ENCODE measurements around the gene SMIM1. TPM values are rescaled to one million over a fixed set of nuclear protein-coding genes. Genes with fewer than 3 reads are reported as not detected.

SMIM1 gene
- total and polyA plus RNA-seq, 9 of the 15 experiments (the other 6 are each of a cell fraction or from before 2014, with no cell fraction given) = 2.3 to 125 (median 24.3) TPM

DNA sequence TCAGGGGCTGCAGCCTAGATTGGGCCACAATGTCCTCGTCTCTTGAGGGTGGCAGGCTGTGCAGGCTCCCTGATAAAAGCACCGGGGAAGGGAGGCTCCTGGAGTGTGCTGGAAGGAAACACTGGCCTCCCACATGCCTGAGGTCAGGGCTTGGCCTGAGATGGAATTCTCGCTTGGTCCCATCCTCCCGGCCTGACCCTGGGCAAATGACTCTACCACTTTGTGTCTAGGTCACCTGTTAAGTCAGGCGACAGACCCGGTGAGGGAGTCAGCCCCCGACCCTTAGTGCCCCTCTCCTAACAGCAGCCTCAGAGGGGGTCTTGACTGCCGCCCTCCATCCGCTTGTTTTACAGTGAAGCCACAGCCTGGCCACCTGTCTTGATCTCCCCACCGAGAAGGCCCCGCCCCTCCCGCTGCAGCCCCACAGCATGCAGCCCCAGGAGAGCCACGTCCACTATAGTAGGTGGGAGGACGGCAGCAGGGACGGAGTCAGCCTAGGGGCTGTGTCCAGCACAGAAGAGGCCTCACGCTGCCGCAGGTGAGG lies 2.5 kb downstream of the SMIM1 start (continued):
- TF ChIP-seq, protein P1, sequence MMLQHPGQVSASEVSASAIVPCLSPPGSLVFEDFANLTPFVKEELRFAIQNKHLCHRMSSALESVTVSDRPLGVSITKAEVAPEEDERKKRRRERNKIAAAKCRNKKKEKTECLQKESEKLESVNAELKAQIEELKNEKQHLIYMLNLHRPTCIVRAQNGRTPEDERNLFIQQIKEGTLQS (IDR thresholded peaks at IDR 0.05) = no peak
- TF ChIP-seq, protein P1 (CRISPR knock-in tag; conservative IDR thresholded peaks at IDR 0.05) = 0 out of 2 replicates have a peak, but pooled peaks have one; percentile 18
- TF ChIP-seq ZBTB34 (CRISPR knock-in tag; IDR thresholded peaks at IDR 0.05) (no peak), ZNF75A (CRISPR knock-in tag; IDR thresholded peaks at IDR 0.05) (no peak), TOE1 (IDR thresholded peaks at IDR 0.05; ENCODE audit: borderline replicate concordance) (no peak), TOE1 (CRISPR knock-in tag; IDR thresholded peaks at IDR 0.05; ENCODE audit: borderline replicate concordance, low read depth) (no peak), SMARCB1 (IDR thresholded peaks at IDR 0.05; ENCODE audit: insufficient read length, low read depth) (no peak), POLR2AphosphoS2 (IDR thresholded peaks at IDR 0.05; ENCODE audit: low read length) (no peak; the same call in 1 of the 2 replicates), ZKSCAN8 (CRISPR knock-in tag; IDR thresholded peaks at IDR 0.05) (no peak; the same call in 1 of the 2 replicates), BCLAF1 (IDR thresholded peaks at IDR 0.05; ENCODE audit: borderline replicate concordance in 1 of 2, control insufficient read depth in 1 of 2, low read depth in 2 of 2, low read length in 1 of 2) (no peak), SMAD3 (CRISPR knock-in tag; conservative IDR thresholded peaks at IDR 0.05) (0 out of 2 replicates have a peak, but pooled peaks have one; percentile 30), ZNF384 (IDR thresholded peaks at IDR 0.05; ENCODE audit: low read depth, low read length) (no peak), PHTF2 (CRISPR knock-in tag; IDR thresholded peaks at IDR 0.05) (no peak), MCM3 (IDR thresholded peaks at IDR 0.05) (no peak), FOXJ3 (CRISPR knock-in tag; IDR thresholded peaks at IDR 0.05) (no peak), ZNF436 (CRISPR knock-in tag; IDR thresholded peaks at IDR 0.05) (no peak), ZNF780A (CRISPR knock-in tag; IDR thresholded peaks at IDR 0.05) (no peak), GATA2 (CRISPR knock-in tag; IDR thresholded peaks at IDR 0.05) (peak; percentile 94), SREBF1 (IDR thresholded peaks at IDR 0.05; ENCODE audit: borderline replicate concordance, low read depth, low read length) (no peak), PHB (CRISPR knock-in tag; IDR thresholded peaks at IDR 0.05) (no peak), BCOR (IDR thresholded peaks at IDR 0.05) (peak; percentile 85; the same call in 1 of the 2 replicates), ETV1 (tag; conservative IDR thresholded peaks at IDR 0.05; ENCODE audit: low read depth) (no peak), CBX8 (IDR thresholded peaks at IDR 0.05; ENCODE audit: borderline replicate concordance, extremely low read depth, low read depth, low read length, poor library complexity, severe bottlenecking) (no peak)
- TF ChIP-seq, protein P2, sequence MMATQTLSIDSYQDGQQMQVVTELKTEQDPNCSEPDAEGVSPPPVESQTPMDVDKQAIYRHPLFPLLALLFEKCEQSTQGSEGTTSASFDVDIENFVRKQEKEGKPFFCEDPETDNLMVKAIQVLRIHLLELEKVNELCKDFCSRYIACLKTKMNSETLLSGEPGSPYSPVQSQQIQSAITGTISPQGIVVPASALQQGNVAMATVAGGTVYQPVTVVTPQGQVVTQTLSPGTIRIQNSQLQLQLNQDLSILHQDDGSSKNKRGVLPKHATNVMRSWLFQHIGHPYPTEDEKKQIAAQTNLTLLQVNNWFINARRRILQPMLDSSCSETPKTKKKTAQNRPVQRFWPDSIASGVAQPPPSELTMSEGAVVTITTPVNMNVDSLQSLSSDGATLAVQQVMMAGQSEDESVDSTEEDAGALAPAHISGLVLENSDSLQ (IDR thresholded peaks at IDR 0.05) = no peak
